HepG2 (cell line): ENCODE results near the gene ADSS2. TPM values are rescaled to one million over a fixed set of nuclear protein-coding genes. Genes with fewer than 3 reads are reported as not detected.

ENCODE experiments used
- ATF5 ChIP-seq: sonication (generic); formaldehyde crosslinking; IDR thresholded peaks from 2 replicates; pipeline ENCODE4 v1.4.0; 2020; ENCODE audit warnings: mild to moderate bottlenecking, low read depth, missing genetic modification reagents
- DMAP1 ChIP-seq: IDR thresholded peaks from 2 replicates; pipeline ENCODE4 v1.6.1; 2016
- LBX2 ChIP-seq: sonication (generic); formaldehyde crosslinking; IDR thresholded peaks from 2 replicates; pipeline ENCODE4 v1.5.0; 2020; ENCODE audit warnings: missing genetic modification reagents, mild to moderate bottlenecking, borderline replicate concordance
- MEF2D ChIP-seq: sonication (generic); formaldehyde crosslinking; IDR thresholded peaks from 2 replicates; pipeline ENCODE4 v1.5.1; 2020; ENCODE audit warnings: mild to moderate bottlenecking, missing genetic modification reagents
- PHF8 ChIP-seq: sonication (generic); formaldehyde crosslinking; IDR thresholded peaks from 2 replicates; pipeline ENCODE4 v1.5.0; 2020; ENCODE audit warnings: missing genetic modification reagents
- RNF2 ChIP-seq: fragments of 450-650 bp; conservative IDR thresholded peaks from 2 replicates; pipeline ENCODE4 v1.6.1; 2016; ENCODE audit warnings: low read depth
- ZNF101 ChIP-seq: sonication (generic); formaldehyde crosslinking; IDR thresholded peaks from 2 replicates; pipeline ENCODE4 v1.4.0; 2020; ENCODE audit warnings: mild to moderate bottlenecking, low read depth, missing genetic modification reagents, borderline replicate concordance
- ZNF337 ChIP-seq: sonication (generic); formaldehyde crosslinking; IDR thresholded peaks from 2 replicates; pipeline ENCODE4 v1.5.1; 2020; ENCODE audit warnings: missing genetic modification reagents, low read depth, mild to moderate bottlenecking, borderline replicate concordance
- ZNF503 ChIP-seq: sonication (generic); formaldehyde crosslinking; IDR thresholded peaks from 2 replicates; pipeline ENCODE4 v1.4.0; 2020; ENCODE audit warnings: missing genetic modification reagents
- ZNF562 ChIP-seq: sonication (generic); formaldehyde crosslinking; IDR thresholded peaks from 2 replicates; pipeline ENCODE4 v1.8.0; 2022; ENCODE audit warnings: missing genetic modification reagents, borderline replicate concordance
- ZNF616 ChIP-seq: sonication (generic); formaldehyde crosslinking; IDR thresholded peaks from 2 replicates; pipeline ENCODE4 v1.5.0; 2020; ENCODE audit warnings: low read depth, mild to moderate bottlenecking, missing genetic modification reagents
- ZNF781 ChIP-seq: sonication (generic); formaldehyde crosslinking; IDR thresholded peaks from 2 replicates; pipeline ENCODE4 v1.5.1; 2020; ENCODE audit warnings: borderline replicate concordance, mild to moderate bottlenecking, missing genetic modification reagents; ENCODE audit errors: not compliant biosample characterization
- ZSCAN29 ChIP-seq: sonication (generic); formaldehyde crosslinking; conservative IDR thresholded peaks from 2 replicates; pipeline ENCODE4 v1.4.0; 2020; ENCODE audit warnings: mild to moderate bottlenecking, missing genetic modification reagents
- ZZZ3 ChIP-seq: sonication (generic); formaldehyde crosslinking; IDR thresholded peaks from 2 replicates; pipeline ENCODE4 v1.4.0; 2020; ENCODE audit warnings: missing genetic modification reagents, mild to moderate bottlenecking, borderline replicate concordance
- polyA plus RNA-seq, 8 experiments: library from polyadenylated mRNA; depleted of rRNA in 3 of 8; stranded (reverse) in 7 of 8; unstranded in 1 of 8; fragments of >200 nt; fragmentation: Illumina TruSeq in 4 of 8; extraction: Trizol in 4 of 8; gene quantifications; 2 replicates each; pipeline versions ENCODE4 v1.2.1 to v1.2.3, GENCODE V29; 2011 to 2016; ENCODE audit warnings: low read depth in 4 of 8, missing spikeins in 1 of 8, mixed read lengths in 1 of 8; ENCODE audit not compliant: insufficient read depth in 1 of 8
- total RNA-seq, 5 experiments: library from RNA; depleted of rRNA; stranded (reverse); fragments of >200 nt; fragmentation: Illumina TruSeq; extraction: Trizol; gene quantifications; 2 replicates each; pipeline ENCODE4 v1.2.3, GENCODE V29; 2016; ENCODE audit warnings: low read depth in 1 of 5
- TF ChIP-seq, protein P1 (sequence below): sonication (generic); formaldehyde crosslinking; IDR thresholded peaks from 2 replicates; pipeline ENCODE4 v1.5.0; 2020; ENCODE audit warnings: mild to moderate bottlenecking, missing genetic modification reagents, borderline replicate concordance
- TF ChIP-seq, protein P2 (sequence below): sonication (generic); formaldehyde crosslinking; IDR thresholded peaks from 2 replicates; pipeline ENCODE4 v1.4.0; 2020; ENCODE audit warnings: missing genetic modification reagents
- TF ChIP-seq, protein P3 (sequence below): sonication (generic); formaldehyde crosslinking; IDR thresholded peaks from 2 replicates; pipeline ENCODE4 v1.8.1; 2023; ENCODE audit warnings: mild to moderate bottlenecking, moderate library complexity, missing genetic modification reagents

ADSS2 gene
- total and polyA plus RNA-seq, 2 of the 13 experiments (the other 11 are each of a cell fraction or from before 2014, with no cell fraction given): 15.1 to 43.4 TPM

GRCh38 chr1:244451539-244451950 is at the start of gene ADSS2 (continued):
- TF ChIP-seq ZNF337 (CRISPR knock-in tag) (no peak), ZSCAN29 (CRISPR knock-in tag) (no peak), PHF8 (CRISPR knock-in tag) (peak; percentile 88), ZNF781 (CRISPR knock-in tag) (peak; percentile 56), ZZZ3 (CRISPR knock-in tag) (no peak), ATF5 (no peak), ZNF616 (0 out of 2 replicates have a peak, but pooled peaks have one; percentile 34), ZNF101 (CRISPR knock-in tag) (0 out of 2 replicates have a peak, but pooled peaks have one; percentile 29), ZNF503 (no peak), MEF2D (CRISPR knock-in tag) (peak; percentile 58; the same call in 1 of the 2 replicates), ZNF562 (0 out of 2 replicates have a peak, but pooled peaks have one; percentile 52), LBX2 (CRISPR knock-in tag) (0 out of 2 replicates have a peak, but pooled peaks have one; percentile 30), RNF2 (0 out of 2 replicates have a peak, but pooled peaks have one; percentile 31), DMAP1 (CRISPR knock-in tag) (peak; percentile 74)
- TF ChIP-seq, protein P1, sequence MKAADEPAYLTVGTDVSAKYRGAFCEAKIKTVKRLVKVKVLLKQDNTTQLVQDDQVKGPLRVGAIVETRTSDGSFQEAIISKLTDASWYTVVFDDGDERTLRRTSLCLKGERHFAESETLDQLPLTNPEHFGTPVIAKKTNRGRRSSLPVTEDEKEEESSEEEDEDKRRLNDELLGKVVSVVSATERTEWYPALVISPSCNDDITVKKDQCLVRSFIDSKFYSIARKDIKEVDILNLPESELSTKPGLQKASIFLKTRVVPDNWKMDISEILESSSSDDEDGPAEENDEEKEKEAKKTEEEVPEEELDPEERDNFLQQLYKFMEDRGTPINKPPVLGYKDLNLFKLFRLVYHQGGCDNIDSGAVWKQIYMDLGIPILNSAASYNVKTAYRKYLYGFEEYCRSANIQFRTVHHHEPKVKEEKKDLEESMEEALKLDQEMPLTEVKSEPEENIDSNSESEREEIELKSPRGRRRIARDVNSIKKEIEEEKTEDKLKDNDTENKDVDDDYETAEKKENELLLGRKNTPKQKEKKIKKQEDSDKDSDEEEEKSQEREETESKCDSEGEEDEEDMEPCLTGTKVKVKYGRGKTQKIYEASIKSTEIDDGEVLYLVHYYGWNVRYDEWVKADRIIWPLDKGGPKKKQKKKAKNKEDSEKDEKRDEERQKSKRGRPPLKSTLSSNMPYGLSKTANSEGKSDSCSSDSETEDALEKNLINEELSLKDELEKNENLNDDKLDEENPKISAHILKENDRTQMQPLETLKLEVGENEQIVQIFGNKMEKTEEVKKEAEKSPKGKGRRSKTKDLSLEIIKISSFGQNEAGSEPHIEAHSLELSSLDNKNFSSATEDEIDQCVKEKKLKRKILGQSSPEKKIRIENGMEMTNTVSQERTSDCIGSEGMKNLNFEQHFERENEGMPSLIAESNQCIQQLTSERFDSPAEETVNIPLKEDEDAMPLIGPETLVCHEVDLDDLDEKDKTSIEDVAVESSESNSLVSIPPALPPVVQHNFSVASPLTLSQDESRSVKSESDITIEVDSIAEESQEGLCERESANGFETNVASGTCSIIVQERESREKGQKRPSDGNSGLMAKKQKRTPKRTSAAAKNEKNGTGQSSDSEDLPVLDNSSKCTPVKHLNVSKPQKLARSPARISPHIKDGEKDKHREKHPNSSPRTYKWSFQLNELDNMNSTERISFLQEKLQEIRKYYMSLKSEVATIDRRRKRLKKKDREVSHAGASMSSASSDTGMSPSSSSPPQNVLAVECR: peak; percentile 88; the same call in 1 of the 2 replicates
- TF ChIP-seq, protein P2, sequence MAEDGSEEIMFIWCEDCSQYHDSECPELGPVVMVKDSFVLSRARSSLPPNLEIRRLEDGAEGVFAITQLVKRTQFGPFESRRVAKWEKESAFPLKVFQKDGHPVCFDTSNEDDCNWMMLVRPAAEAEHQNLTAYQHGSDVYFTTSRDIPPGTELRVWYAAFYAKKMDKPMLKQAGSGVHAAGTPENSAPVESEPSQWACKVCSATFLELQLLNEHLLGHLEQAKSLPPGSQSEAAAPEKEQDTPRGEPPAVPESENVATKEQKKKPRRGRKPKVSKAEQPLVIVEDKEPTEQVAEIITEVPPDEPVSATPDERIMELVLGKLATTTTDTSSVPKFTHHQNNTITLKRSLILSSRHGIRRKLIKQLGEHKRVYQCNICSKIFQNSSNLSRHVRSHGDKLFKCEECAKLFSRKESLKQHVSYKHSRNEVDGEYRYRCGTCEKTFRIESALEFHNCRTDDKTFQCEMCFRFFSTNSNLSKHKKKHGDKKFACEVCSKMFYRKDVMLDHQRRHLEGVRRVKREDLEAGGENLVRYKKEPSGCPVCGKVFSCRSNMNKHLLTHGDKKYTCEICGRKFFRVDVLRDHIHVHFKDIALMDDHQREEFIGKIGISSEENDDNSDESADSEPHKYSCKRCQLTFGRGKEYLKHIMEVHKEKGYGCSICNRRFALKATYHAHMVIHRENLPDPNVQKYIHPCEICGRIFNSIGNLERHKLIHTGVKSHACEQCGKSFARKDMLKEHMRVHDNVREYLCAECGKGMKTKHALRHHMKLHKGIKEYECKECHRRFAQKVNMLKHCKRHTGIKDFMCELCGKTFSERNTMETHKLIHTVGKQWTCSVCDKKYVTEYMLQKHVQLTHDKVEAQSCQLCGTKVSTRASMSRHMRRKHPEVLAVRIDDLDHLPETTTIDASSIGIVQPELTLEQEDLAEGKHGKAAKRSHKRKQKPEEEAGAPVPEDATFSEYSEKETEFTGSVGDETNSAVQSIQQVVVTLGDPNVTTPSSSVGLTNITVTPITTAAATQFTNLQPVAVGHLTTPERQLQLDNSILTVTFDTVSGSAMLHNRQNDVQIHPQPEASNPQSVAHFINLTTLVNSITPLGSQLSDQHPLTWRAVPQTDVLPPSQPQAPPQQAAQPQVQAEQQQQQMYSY (CRISPR knock-in tag): peak; percentile 25; the same call in 1 of the 2 replicates
- TF ChIP-seq, protein P3, sequence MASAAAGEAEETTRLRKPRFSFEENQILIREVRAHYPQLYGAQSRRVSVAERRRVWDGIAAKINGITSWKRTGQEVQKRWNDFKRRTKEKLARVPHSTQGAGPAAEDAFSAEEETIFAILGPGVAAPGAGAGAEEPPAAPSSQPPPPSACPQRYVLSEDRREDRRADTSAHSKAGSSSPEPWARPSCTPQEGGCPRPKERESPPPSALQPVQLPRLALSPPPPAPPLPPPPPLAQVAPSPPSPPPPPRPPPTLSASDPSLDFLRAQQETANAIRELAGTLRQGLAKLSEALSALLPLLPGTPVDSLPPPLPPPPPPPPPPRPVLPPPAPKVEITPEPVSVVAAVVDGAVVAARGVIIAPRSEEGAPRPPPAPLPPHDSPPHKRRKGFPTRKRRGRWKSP (CRISPR knock-in tag): 0 out of 2 replicates have a peak, but pooled peaks have one; percentile 15
